Gastrocnemius medialis (tissue), 4 donors: ENCODE measurements around the gene PAIP2.

ENCODE experiments used
- CTCF ChIP-seq, 5 experiments: fragments of 450-650 bp in 3 of 5; fragments of 200-600 bp in 2 of 5; sonication (generic) in 2 of 5; IDR thresholded peaks in 4 of 5; conservative IDR thresholded peaks in 1 of 5; 1 replicate in 4 of 5; 2 replicates in 1 of 5; pipeline ENCODE4 v1.5.1; 2016 to 2019; ENCODE audit warnings: antibody characterized with exemption in 5 of 5, mild to moderate bottlenecking in 3 of 5, moderate library complexity in 3 of 5
- POLR2A ChIP-seq, 2 donors: fragments of 450-650 bp; IDR thresholded peaks; one replicate each; pipeline ENCODE4 v1.6.1; 2017; ENCODE audit warnings: antibody characterized with exemption in 2 of 2, mild to moderate bottlenecking in 2 of 2, moderate library complexity in 2 of 2

GRCh38 chr5:139383993-139384590, 42.4 kb downstream of the PAIP2 start:
- TF ChIP-seq POLR2A (IDR thresholded peaks at IDR 0.05) (no peak), CTCF (IDR thresholded peaks at IDR 0.05 in 4 of 5, conservative IDR thresholded peaks at IDR 0.05 in 1 of 5) (no peak)
